Natural killer cell (primary cell): ENCODE results near the gene EPN3. TPM values are rescaled to one million over a fixed set of nuclear protein-coding genes. Genes with fewer than 3 reads are reported as not detected.

ENCODE experiments used
- ATAC-seq, 3 donors: fragments of 150-1000 bp in 2 of 3; fragments of 200-7000 bp in 1 of 3; cut with Tn5 transposase; 1 replicate in 1 of 3; 2 replicates in 2 of 3; pipeline ENCODE4 v1.10.0; 2021; ENCODE audit warnings: mild to moderate bottlenecking in 2 of 3, moderate library complexity in 2 of 3
- DNase-seq, 2 donors: peaks; one replicate each; pipeline versions ENCODE4 v3.0.0 to v3.0.0-alpha.2; 2013 to 2021; ENCODE audit warnings: mixed read lengths in 1 of 2
- H3K27ac ChIP-seq: one replicate; pipeline ENCODE4 v1.5.1; 2013; ENCODE audit warnings: mild to moderate bottlenecking, low read length
- H3K27me3 ChIP-seq: one replicate; pipeline ENCODE4 v1.6.1; 2013; ENCODE audit warnings: low read length; ENCODE audit not compliant: control insufficient read depth, insufficient read depth
- H3K36me3 ChIP-seq: one replicate; pipeline ENCODE4 v1.6.1; 2013; ENCODE audit warnings: low read length; ENCODE audit not compliant: control insufficient read depth, insufficient read depth
- H3K4me1 ChIP-seq: one replicate; pipeline ENCODE4 v1.6.1; 2013; ENCODE audit warnings: low read length; ENCODE audit not compliant: control insufficient read depth, insufficient read depth
- H3K4me3 ChIP-seq: one replicate; pipeline ENCODE4 v1.5.1; 2013; ENCODE audit warnings: low read length
- H3K9me3 ChIP-seq: one replicate; pipeline ENCODE4 v1.6.1; 2013; ENCODE audit warnings: low read length; ENCODE audit not compliant: control insufficient read depth, insufficient read depth
- H3K27ac Mint-ChIP-seq, 2 donors: one replicate each; pipeline ENCODE4 v1.8.0; 2022; ENCODE audit warnings: mild to moderate bottlenecking in 2 of 2, mixed read lengths in 2 of 2, moderate library complexity in 1 of 2
- H3K27me3 Mint-ChIP-seq, 2 donors: one replicate each; pipeline ENCODE4 v1.8.0; 2022; ENCODE audit warnings: low read depth in 2 of 2, mixed read lengths in 2 of 2
- H3K36me3 Mint-ChIP-seq: one replicate; pipeline ENCODE4 v1.8.0; 2022; ENCODE audit warnings: mixed read lengths
- H3K4me1 Mint-ChIP-seq, 2 donors: one replicate each; pipeline ENCODE4 v1.8.0; 2022; ENCODE audit warnings: mixed read lengths in 2 of 2
- H3K4me3 Mint-ChIP-seq: one replicate; pipeline ENCODE4 v1.8.0; 2022; ENCODE audit warnings: mild to moderate bottlenecking, moderate library complexity, mixed read lengths
- H3K9me3 Mint-ChIP-seq, 2 donors: one replicate each; pipeline ENCODE4 v1.8.0; 2022; ENCODE audit warnings: mixed read lengths in 2 of 2
- WGBS: methylation state at CpG from one replicate; pipeline ENCODE4 v1.1.7; 2013; ENCODE audit warnings: missing lambda C conversion rate; ENCODE audit not compliant: insufficient coverage; 5-methylcytosine and 5-hydroxymethylcytosine counted together
- intact Hi-C: fragments of 100-400 bp; cut with micrococcal nuclease; formaldehyde crosslinking; loops from one replicate; pipeline ENCODE4 v1.14.2; 2022
- total RNA-seq, 4 donors: library from RNA; stranded (reverse); fragments of 120-200 nt in 1 of 4; gene quantifications; one replicate each; pipeline versions ENCODE4 v1.2.3 to v1.2.4, GENCODE V29; 2013 to 2022
- TF ChIP-seq, protein P1 (sequence below): fragments of 200-600 bp; IDR thresholded peaks from one replicate; pipeline ENCODE4 v1.8.0; 2022; ENCODE audit warnings: antibody characterized with exemption

The EPN3 gene
- total RNA-seq, 3 donors from 2014 or later (not counting 1 experiment from before 2014, with no cell fraction given) = not detected

GRCh38 chr17:50584116-50584515 lies 51.6 kb downstream of the EPN3 start:
- Histone ChIP-seq H3K27me3 (no peaks in the 10 kb centered on the region), H3K9me3 (no peaks in the 10 kb centered on the region), H3K36me3 (no peaks in the 10 kb centered on the region), H3K4me3 (no peak overlapping the region), H3K27ac (no peak overlapping the region), H3K4me1 (no peaks in the 10 kb centered on the region)
- H3K27me3 Mint-ChIP-seq = peaks cover 0 to 18% of the 10 kb centered on the region in 2 donors
- TF ChIP-seq, protein P1, sequence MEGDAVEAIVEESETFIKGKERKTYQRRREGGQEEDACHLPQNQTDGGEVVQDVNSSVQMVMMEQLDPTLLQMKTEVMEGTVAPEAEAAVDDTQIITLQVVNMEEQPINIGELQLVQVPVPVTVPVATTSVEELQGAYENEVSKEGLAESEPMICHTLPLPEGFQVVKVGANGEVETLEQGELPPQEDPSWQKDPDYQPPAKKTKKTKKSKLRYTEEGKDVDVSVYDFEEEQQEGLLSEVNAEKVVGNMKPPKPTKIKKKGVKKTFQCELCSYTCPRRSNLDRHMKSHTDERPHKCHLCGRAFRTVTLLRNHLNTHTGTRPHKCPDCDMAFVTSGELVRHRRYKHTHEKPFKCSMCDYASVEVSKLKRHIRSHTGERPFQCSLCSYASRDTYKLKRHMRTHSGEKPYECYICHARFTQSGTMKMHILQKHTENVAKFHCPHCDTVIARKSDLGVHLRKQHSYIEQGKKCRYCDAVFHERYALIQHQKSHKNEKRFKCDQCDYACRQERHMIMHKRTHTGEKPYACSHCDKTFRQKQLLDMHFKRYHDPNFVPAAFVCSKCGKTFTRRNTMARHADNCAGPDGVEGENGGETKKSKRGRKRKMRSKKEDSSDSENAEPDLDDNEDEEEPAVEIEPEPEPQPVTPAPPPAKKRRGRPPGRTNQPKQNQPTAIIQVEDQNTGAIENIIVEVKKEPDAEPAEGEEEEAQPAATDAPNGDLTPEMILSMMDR = no peak
- no peaks in the 10 kb centered on the region for H3K9me3 Mint-ChIP-seq
- H3K4me1 Mint-ChIP-seq = no peaks in the 10 kb centered on the region
- DNase-seq (no peak), ATAC-seq (no peak)
- H3K4me3 Mint-ChIP-seq = no peak overlapping the region
- WGBS = 86% methylated on average over 4 of the region's 4 CpGs
- intact Hi-C loops = no loop called here
- H3K27ac Mint-ChIP-seq = no peak overlapping the region
- no peaks in the 10 kb centered on the region for H3K36me3 Mint-ChIP-seq

DNA sequence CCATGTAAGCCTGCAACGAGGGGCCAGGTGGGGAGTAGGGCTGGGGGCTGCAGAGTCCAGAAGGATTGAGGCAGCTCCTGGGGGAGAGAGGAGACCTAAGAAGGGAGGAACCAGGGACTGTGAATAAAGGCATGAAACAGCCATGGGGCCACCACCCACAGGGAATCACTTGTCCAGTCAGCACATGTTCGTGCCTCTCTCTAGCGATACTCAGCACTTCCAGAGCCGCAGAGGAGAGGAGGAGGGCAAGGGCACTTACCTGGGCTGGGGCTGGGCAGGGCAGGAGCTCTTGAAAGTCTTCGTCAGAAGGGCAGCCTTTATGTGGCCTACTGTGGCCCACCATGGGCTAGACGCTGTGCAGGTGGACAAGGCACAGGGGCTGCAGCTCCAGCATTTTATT lies 52.2 kb downstream of the EPN3 start:
- TF ChIP-seq, protein P1 = no peak
- no peaks in the 10 kb centered on the region for H3K4me1 ChIP-seq
- no peaks in the 10 kb centered on the region for H3K9me3 ChIP-seq
- ATAC-seq (no peak), DNase-seq (no peak)
- Mint-ChIP-seq H3K4me3 (no peak overlapping the region), H3K36me3 (no peaks in the 10 kb centered on the region), H3K9me3 (no peaks in the 10 kb centered on the region), H3K27me3 (peaks cover 0 to 18% of the 10 kb centered on the region in 2 donors), H3K27ac (no peak overlapping the region), H3K4me1 (no peaks in the 10 kb centered on the region)
- H3K27ac ChIP-seq = no peak overlapping the region
- no peak overlapping the region for H3K4me3 ChIP-seq
- 90% methylated on average over 5 of the region's 6 CpGs for WGBS
- no peaks in the 10 kb centered on the region for H3K27me3 ChIP-seq
- intact Hi-C loops = no loop called here
- H3K36me3 ChIP-seq = no peaks in the 10 kb centered on the region

DNA sequence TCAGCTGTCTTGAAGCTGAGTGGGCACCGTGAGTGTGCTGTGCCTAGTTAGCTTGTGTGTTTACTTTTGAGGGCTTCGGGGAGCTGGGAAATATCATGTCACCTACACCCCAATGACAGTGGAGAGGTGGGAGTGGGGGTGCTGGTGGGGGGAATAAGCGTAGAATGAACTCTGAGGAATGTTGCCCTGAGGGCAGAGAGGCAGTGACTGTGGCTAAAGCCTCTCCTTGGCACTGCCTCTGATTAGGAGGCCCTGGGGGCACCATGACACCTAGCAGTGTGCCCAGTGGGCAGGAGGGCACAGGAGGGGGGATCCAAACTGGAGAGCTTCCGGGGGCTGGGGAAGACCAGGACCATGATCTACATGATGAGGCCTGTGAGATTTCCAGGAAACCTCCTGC lies 52.8 kb downstream of the EPN3 start:
- intact Hi-C loops = no loop called here
- 85% methylated on average over 2 of the region's 4 CpGs for WGBS
- Mint-ChIP-seq H3K36me3 (no peaks in the 10 kb centered on the region), H3K4me3 (no peak overlapping the region), H3K27me3 (peaks cover 0 to 18% of the 10 kb centered on the region in 2 donors), H3K4me1 (no peaks in the 10 kb centered on the region), H3K27ac (no peak overlapping the region), H3K9me3 (no peaks in the 10 kb centered on the region)
- H3K27me3 ChIP-seq = no peaks in the 10 kb centered on the region
- H3K27ac ChIP-seq = no peak overlapping the region
- no peak overlapping the region for H3K4me3 ChIP-seq
- ATAC-seq (no peak), DNase-seq (no peak)
- TF ChIP-seq, protein P1 = no peak
- no peaks in the 10 kb centered on the region for H3K4me1 ChIP-seq
- no peaks in the 10 kb centered on the region for H3K36me3 ChIP-seq
- H3K9me3 ChIP-seq = no peaks in the 10 kb centered on the region

DNA sequence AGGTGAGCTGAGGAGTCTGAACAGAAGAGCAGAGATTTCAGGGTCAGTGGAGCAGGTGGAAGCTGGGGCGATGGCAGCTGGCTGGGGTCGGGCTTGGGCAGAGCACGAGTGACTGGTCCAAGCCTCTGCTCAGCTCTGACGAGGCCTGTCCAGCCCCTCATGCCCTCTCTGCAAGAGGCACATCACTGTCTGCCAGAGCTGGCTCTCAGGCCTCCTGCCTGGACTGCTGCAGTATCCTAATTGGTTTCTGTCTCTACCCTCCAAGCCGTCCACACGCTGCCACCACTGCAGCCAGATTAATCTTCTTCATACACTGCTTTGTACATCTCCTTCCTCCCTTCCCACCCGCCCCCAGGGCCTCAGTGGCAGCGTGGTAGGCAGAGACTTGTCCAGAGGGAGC lies 53.4 kb downstream of the EPN3 start:
- Mint-ChIP-seq H3K4me3 (no peak overlapping the region), H3K27me3 (peaks cover 0 to 17% of the 10 kb centered on the region in 2 donors), H3K27ac (no peak overlapping the region), H3K36me3 (no peaks in the 10 kb centered on the region), H3K9me3 (no peaks in the 10 kb centered on the region), H3K4me1 (no peaks in the 10 kb centered on the region)
- Histone ChIP-seq H3K4me3 (no peak overlapping the region), H3K27ac (no peak overlapping the region), H3K27me3 (no peaks in the 10 kb centered on the region), H3K36me3 (no peaks in the 10 kb centered on the region), H3K4me1 (no peaks in the 10 kb centered on the region), H3K9me3 (no peaks in the 10 kb centered on the region)
- 77% methylated on average over 8 of the region's 8 CpGs for WGBS
- ATAC-seq (no peak), DNase-seq (no peak)
- intact Hi-C loops = no loop called here
- TF ChIP-seq, protein P1 = no peak
